GM13977 (cell line): Measurements from ENCODE around the gene NLN.

ENCODE experiments used
- DNase-seq: peaks from one replicate; pipeline ENCODE4 v3.0.0; 2012; ENCODE audit warnings: low spot score
- CTCF ChIP-seq: IDR thresholded peaks from 2 replicates; pipeline ENCODE4 v1.5.1; 2012; ENCODE audit warnings: mild to moderate bottlenecking, control low read depth; ENCODE audit not compliant: insufficient read depth; ENCODE audit errors: extremely low read depth, missing control alignments
- in situ Hi-C: fragments of 300-500 bp; cut with MboI; formaldehyde crosslinking; loops from one replicate; pipeline ENCODE4 v1.12.0; 2022; ENCODE audit warnings: low sequenced_read_pairs, low pct_unique_long_range_greater_than_20kb, mixed read lengths, inconsistent platforms; ENCODE audit not compliant: unreplicated experiment

NLN gene

GRCh38 chr5:65811885-65812284 lies 89.9 kb downstream of the NLN start:
- TF ChIP-seq CTCF, result no peak
- in situ Hi-C loops, result no loop called here
- DNase-seq, result no peak

- no peak for DNase-seq
- in situ Hi-C loops, result no loop called here
- no peak for TF ChIP-seq CTCF
These were observed 90.6 kb downstream of the NLN start for GRCh38 chr5:65812648-65813047.

- in situ Hi-C loops, result no loop called here
- TF ChIP-seq CTCF, result no peak
- DNase-seq, result no peak
These were observed 91.2 kb downstream of the NLN start for GRCh38 chr5:65813174-65813573.

- no peak for TF ChIP-seq CTCF
- in situ Hi-C loops, result no loop called here
- DNase-seq, result no peak
These were observed 93.2 kb downstream of the NLN start for GRCh38 chr5:65815161-65815560.

DNA sequence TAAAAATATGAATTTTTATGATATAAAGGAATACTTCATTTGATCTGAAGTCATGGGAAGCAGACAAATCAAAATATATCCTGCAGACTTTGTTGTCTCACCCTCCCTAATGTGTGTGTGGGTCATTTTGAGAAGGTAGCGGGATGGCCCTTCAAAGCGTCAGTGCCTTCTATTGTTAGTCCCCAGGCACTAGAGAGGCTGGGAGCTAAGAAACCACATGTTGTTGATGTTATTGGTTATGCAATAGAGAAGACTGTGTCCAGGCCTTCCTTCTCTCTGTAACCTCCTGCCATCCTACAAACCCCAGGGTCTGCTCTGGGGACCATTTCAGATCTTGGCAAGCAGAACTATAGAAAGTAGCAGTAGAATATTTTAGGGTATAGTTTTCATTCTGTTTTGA lies 94.7 kb downstream of the NLN start:
- DNase-seq, result no peak
- no peak for TF ChIP-seq CTCF
- in situ Hi-C loops, result no loop called here

GRCh38 chr5:65817931-65818330 lies 95.9 kb downstream of the NLN start:
- in situ Hi-C loops, result no loop called here
- TF ChIP-seq CTCF, result no peak
- DNase-seq, result no peak

GRCh38 chr5:65818592-65818991 lies 96.6 kb downstream of the NLN start:
- DNase-seq, result no peak
- in situ Hi-C loops, result no loop called here

More at GRCh38 chr5:65818592-65818991, 96.6 kb downstream of the NLN start:
- TF ChIP-seq CTCF, result no peak
